Measurements from ENCODE around the gene NECTIN4. TPM values are rescaled to one million over a fixed set of nuclear protein-coding genes. Genes with fewer than 3 reads are reported as not detected.
"Not testable (repeated sequence)": the region's sequence is repeated elsewhere in the genome, so short reads cannot be mapped to it uniquely, and the experiment has no call there.

The NECTIN4 gene
- total and polyA plus RNA-seq, 10 of the 15 experiments (the other 5 are each of a cell fraction or from before 2014, with no cell fraction given), result 2.8 to 8.7 (median 3.7) TPM

- H3K4me2 ChIP-seq (ENCODE audit: control insufficient read depth, insufficient read depth); intact Hi-C loops (cut with micrococcal nuclease; ENCODE audit: unreplicated experiment); H3K36me3 ChIP-seq (ENCODE audit: control insufficient read depth in 2 of 2, insufficient read depth in 2 of 2, low read length in 1 of 2); H3K27ac ChIP-seq (ENCODE audit: control insufficient read depth, insufficient read depth); H3K27me3 ChIP-seq (replicated peaks in 1 of 2; ENCODE audit: control insufficient read depth in 2 of 2, insufficient read depth in 2 of 2, low read length in 1 of 2); ATAC-seq; in situ Hi-C loops (cut with MboI); BruUV-seq (replicated peaks); POLR2A ChIA-PET; H3K4me1 ChIP-seq (ENCODE audit: control insufficient read depth, insufficient read depth, low read length); H2AFZ ChIP-seq (ENCODE audit: control insufficient read depth, low read depth, low read length); H3K9ac ChIP-seq (ENCODE audit: control insufficient read depth, insufficient read depth, low read length); SMC1A ChIA-PET (ENCODE audit: uncharacterized antibody, unreplicated experiment); FAIRE-seq; H3K79me2 ChIP-seq (ENCODE audit: control insufficient read depth, insufficient read depth, low read length); H4K20me1 ChIP-seq (ENCODE audit: control insufficient read depth, insufficient read depth); H3K4me3 ChIP-seq; DNase-seq (ENCODE audit: low read depth, low spot score): not testable (repeated sequence)
- CTCF ChIA-PET, result interaction anchor here (1.9 kb wide), 1 partner anchor 18 kb away, joined by 8 read pairs; the partner anchor contains the start of gene USF1
- WGBS (ENCODE audit: insufficient coverage, insufficient replicate concordance, low lambda C conversion rate, missing lambda C conversion rate), result 0% methylated on average over 1 of the region's 1 CpG
- RAD21 ChIA-PET (ENCODE audit: unreplicated experiment), result interaction anchor here (1.1 kb wide), 1 partner anchor 19 kb away, joined by 3 read pairs; the partner anchor contains the start of gene USF1
- H3K9me3 ChIP-seq (replicated peaks; ENCODE audit: control insufficient read depth, insufficient read depth, low read length), result peaks cover 10% of the 10 kb centered on the region; the same call in 2 of the 3 replicates
- TF ChIP-seq SKIL (IDR thresholded peaks at IDR 0.05; ENCODE audit: low read depth, poor library complexity, severe bottlenecking) (peak; percentile 85), ZNF207 (IDR thresholded peaks at IDR 0.05; ENCODE audit: borderline replicate concordance) (0 out of 2 replicates have a peak, but pooled peaks have one; percentile 40), PAX5 (IDR thresholded peaks at IDR 0.05; ENCODE audit: borderline replicate concordance, low read depth, low read length) (peak; percentile 27; the same call in 1 of the 2 replicates), CBX5 (IDR thresholded peaks at IDR 0.05; ENCODE audit: low read depth) (peak; percentile 99), FOXM1 (IDR thresholded peaks at IDR 0.05; ENCODE audit: low read depth, low read length) (peak; percentile 38; the same call in 1 of the 2 replicates), KLF5 (IDR thresholded peaks at IDR 0.05; ENCODE audit: partially characterized antibody) (peak; percentile 91), BCL3 (IDR thresholded peaks at IDR 0.05; ENCODE audit: borderline replicate concordance, insufficient read depth, low read depth, low read length, poor library complexity, severe bottlenecking) (peak; percentile 15), MTA2 (IDR thresholded peaks at IDR 0.05; ENCODE audit: low read depth) (peak; percentile 81), ZBTB40 (IDR thresholded peaks at IDR 0.05; ENCODE audit: borderline replicate concordance) (peak; percentile 66), MLLT1 (IDR thresholded peaks at IDR 0.05) (0 out of 2 replicates have a peak, but pooled peaks have one; percentile 40), ZNF217 (IDR thresholded peaks at IDR 0.05) (peak; percentile 39; the same call in 1 of the 2 replicates), MEF2A (IDR thresholded peaks at IDR 0.05; ENCODE audit: insufficient read depth, low read depth, low read length) (0 out of 2 replicates have a peak, but pooled peaks have one; percentile 16)
Observed at GRCh38 chr1:161026954-161027353, 62.4 kb downstream of the NECTIN4 start.

Measured in GM12878 (cell line).